G401 (cell line): ENCODE data around the gene RTF2. TPM values are rescaled to one million over a fixed set of nuclear protein-coding genes. Genes with fewer than 3 reads are reported as not detected.

Source experiments
- DNase-seq: peaks from one replicate; pipeline ENCODE4 v3.0.0-alpha.2; 2015; ENCODE audit warnings: low spot score
- in situ Hi-C: cut with HindIII; loops from 2 replicates; pipeline ENCODE4 v1.10.0; 2016; ENCODE audit warnings: low sequenced_read_pairs, mixed read lengths
- total RNA-seq: library from RNA; depleted of rRNA; stranded (reverse); fragments of >200 nt; shearing (Covaris generic); gene quantifications from 2 replicates; pipeline ENCODE4 v1.2.3, GENCODE V29; 2014

RTF2 gene
- total RNA-seq, 1 experiment from 2014 or later = 69.3 TPM

- no peak for DNase-seq
- in situ Hi-C loops = no loop called here
These were observed 31.0 kb upstream of the RTF2 start for GRCh38 chr20:56437196-56437960.

GRCh38 chr20:56438284-56438683 lies 30.1 kb upstream of the RTF2 start:
- DNase-seq = no peak
- in situ Hi-C loops = no loop called here

GRCh38 chr20:56439771-56440291 lies 28.6 kb upstream of the RTF2 start:
- no peak for DNase-seq
- in situ Hi-C loops = no loop called here

- DNase-seq = no peak
- in situ Hi-C loops = no loop called here
These were observed 27.9 kb upstream of the RTF2 start for GRCh38 chr20:56440346-56441007.

- in situ Hi-C loops = no loop called here
- no peak for DNase-seq
These were observed 25.8 kb upstream of the RTF2 start for GRCh38 chr20:56442389-56443365.

GRCh38 chr20:56443654-56444540 lies 24.5 kb upstream of the RTF2 start:
- no peak for DNase-seq
- in situ Hi-C loops = no loop called here

- no peak for DNase-seq
- in situ Hi-C loops = no loop called here
These were observed 23.3 kb upstream of the RTF2 start for GRCh38 chr20:56445130-56445529.

- in situ Hi-C loops = no loop called here
- DNase-seq = no peak
These were observed 22.9 kb upstream of the RTF2 start for GRCh38 chr20:56445540-56445939.

- no peak for DNase-seq
These were observed 21.2 kb upstream of the RTF2 start for GRCh38 chr20:56447227-56447626.

GRCh38 chr20:56449459-56449858 lies 19.0 kb upstream of the RTF2 start:
- in situ Hi-C loops = no loop called here

More at GRCh38 chr20:56447227-56447626, 21.2 kb upstream of the RTF2 start:
- in situ Hi-C loops = no loop called here

GRCh38 chr20:56451056-56451765 lies 17.2 kb upstream of the RTF2 start:
- in situ Hi-C loops = no loop called here
- DNase-seq = no peak

More at GRCh38 chr20:56449459-56449858, 19.0 kb upstream of the RTF2 start:
- DNase-seq = no peak

- in situ Hi-C loops = no loop called here
These were observed 15.1 kb upstream of the RTF2 start for GRCh38 chr20:56453352-56453751.

GRCh38 chr20:56454754-56455153 lies 13.7 kb upstream of the RTF2 start:
- in situ Hi-C loops = no loop called here
- DNase-seq = no peak

More at GRCh38 chr20:56453352-56453751, 15.1 kb upstream of the RTF2 start:
- DNase-seq = no peak

- DNase-seq = no peak
- in situ Hi-C loops = no loop called here
These were observed 10.1 kb upstream of the RTF2 start for GRCh38 chr20:56458206-56458821.

- DNase-seq = no peak
- in situ Hi-C loops = no loop called here
These were observed 8.0 kb upstream of the RTF2 start for GRCh38 chr20:56460459-56460858.

- in situ Hi-C loops = no loop called here
- no peak for DNase-seq
These were observed 6.9 kb upstream of the RTF2 start for GRCh38 chr20:56461576-56461975.

- DNase-seq = no peak
- in situ Hi-C loops = no loop called here
These were observed 5.0 kb upstream of the RTF2 start for GRCh38 chr20:56463428-56463827.
